HG03342 (cell line): Measurements from ENCODE around the gene GABPB1.
A peak's percentile ranks its signal among the peaks of the same experiment; 100 is the strongest.

Experiments used
- ATAC-seq: cut with Tn5 transposase; IDR thresholded peaks from one replicate; pipeline ENCODE4 v1.9.1; 2021; ENCODE audit warnings: mild to moderate bottlenecking, moderate library complexity; ENCODE audit not compliant: unreplicated experiment

GABPB1 gene

DNA sequence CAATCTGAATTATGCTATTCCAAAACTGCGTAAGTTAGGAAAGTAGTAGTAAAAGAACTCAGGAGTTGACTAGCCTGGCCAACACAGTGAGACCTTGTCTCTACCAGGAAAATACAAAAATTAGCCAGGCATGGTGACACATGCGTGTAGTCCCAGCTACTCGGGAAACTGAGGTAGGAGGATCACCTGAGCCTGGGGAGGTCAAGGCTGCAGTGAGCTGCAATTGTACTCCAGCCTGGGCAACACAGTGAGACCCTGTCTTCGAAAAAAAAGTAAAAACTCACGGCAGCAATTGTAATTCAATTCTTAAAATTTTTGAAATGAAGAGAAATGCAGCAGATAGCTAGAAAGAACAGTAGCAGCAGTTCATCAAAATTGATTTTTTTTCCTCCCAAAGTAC lies 9.7 kb downstream of the GABPB1 start:
- no peak for ATAC-seq

GRCh38 chr15:50344006-50344464 lies 11.0 kb downstream of the GABPB1 start:
- no peak for ATAC-seq

DNA sequence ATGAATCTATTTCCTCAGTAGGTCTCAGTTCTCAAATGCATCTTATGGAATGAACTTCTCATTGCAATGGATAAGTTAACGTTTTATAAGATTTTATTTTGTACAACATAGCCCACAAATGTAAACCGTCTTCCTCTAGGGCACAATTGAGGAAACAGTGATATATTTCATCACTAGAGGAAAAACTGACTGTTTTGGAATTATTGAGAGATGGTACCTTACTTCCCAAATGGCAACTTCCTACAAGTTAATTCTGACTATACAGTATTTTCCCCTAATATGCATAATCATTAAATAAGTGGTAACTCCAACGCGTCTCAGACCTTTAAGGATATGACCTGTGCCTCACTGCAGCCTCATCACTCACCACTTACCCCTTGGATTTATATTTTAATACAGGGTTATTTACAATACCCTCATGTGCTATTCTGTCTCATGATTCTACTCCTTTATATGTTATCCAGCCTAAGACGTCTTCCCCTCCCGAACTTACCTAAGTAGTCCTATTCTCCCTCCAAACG lies 13.3 kb downstream of the GABPB1 start:
- no peak for ATAC-seq

DNA sequence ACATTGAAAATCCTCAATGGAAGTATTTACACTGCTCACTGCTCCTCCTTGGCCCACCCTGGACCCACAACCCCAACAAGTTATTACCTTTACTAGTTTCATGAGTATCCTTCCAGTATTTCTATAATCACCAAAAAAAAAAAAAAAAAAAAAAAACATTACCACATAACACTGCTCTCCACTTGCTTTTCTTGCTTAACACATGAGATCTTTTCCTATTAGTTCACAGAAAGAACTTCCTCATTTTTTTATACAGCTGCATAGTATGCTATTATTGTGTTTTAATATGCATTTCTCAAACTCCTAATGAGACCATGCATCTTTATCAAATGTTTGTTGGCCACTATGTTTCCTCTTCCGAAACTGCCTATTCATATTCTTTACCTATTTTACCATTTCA lies 14.6 kb downstream of the GABPB1 start:
- no peak for ATAC-seq

DNA sequence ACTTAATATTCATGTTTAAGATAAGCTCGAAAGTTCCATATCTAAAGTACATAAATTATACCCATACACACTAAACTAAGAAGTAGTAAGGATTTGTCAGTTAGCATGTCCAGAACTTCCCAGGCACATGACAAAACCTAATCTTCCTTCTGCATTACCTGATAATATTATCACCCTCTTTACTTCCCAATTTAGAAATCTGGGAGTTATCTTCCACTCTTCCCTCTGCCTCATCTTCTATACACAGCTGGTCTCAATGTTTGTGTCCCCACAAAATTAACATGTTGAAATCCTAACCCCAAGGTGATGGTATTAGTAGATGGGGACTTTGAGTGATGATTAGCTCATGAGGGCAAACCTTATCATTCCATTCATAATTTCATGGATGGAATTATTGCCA lies 15.3 kb downstream of the GABPB1 start:
- no peak for ATAC-seq

GRCh38 chr15:50335251-50335650 lies 19.7 kb downstream of the GABPB1 start:
- ATAC-seq = no peak

- no peak for ATAC-seq
Observed at GRCh38 chr15:50333229-50333628, 21.8 kb downstream of the GABPB1 start.

DNA sequence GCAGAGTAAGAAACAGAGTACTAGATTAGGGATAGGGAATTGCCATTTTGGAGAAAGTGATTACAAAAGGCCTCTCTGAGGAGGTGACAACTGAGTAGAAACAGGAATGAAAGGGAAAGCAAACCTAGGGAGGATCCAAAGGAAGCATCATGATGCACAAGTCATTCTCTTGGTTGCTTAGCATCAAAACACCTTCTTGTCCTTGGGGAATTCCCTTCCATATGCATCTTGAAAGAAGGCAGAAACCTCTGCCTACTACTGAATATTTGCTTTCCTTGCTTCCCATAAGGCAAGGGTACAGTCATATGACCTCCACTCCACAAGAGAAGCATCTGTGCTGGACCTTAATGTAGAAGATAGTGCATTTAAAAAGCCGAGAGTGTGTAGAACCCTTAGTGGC lies 24.1 kb downstream of the GABPB1 start:
- peak; percentile 63 for ATAC-seq

DNA sequence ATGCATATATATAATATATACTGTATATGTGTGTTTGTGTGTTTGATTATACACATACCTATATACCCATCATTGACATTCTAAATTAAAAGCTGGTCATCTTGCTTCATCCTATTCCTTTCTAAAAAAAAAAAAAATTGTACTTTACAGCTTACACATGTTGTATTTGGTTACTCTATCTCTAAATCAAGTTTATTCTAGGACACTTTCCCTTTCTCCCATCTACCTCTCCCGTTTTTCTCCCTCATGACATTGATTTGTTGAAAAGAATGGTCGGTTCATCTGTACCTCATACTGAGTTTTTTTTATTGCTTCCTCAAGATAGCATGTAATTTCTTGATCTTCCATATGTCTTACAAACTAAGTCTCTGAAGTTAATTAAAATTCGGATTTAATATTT lies 26.9 kb downstream of the GABPB1 start:
- ATAC-seq = no peak

- ATAC-seq = no peak
Observed at GRCh38 chr15:50321680-50322210, 33.3 kb downstream of the GABPB1 start.

DNA sequence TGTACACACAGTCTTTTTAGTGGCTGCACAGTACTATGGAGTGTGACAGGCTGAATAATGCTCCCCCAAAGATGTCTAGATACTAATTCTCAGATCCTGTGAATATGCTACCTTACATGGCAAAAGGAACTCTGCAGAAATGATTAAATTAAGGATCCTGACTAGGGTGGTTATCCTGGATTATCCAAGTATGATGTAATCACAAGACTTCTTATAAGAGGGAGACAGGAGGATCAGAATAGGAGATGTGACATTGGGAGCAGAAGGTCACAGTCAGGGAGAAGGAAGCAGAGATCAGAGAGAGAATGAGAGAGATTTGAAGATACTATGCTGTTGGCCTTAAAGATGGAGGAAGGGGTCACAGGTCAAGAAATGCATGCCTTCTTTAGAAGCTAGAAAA lies 34.5 kb downstream of the GABPB1 start:
- ATAC-seq = no peak

- no peak for ATAC-seq
Observed at GRCh38 chr15:50318697-50319096, 36.3 kb downstream of the GABPB1 start.

GRCh38 chr15:50315814-50316630 lies 39.0 kb downstream of the GABPB1 start:
- ATAC-seq = no peak

DNA sequence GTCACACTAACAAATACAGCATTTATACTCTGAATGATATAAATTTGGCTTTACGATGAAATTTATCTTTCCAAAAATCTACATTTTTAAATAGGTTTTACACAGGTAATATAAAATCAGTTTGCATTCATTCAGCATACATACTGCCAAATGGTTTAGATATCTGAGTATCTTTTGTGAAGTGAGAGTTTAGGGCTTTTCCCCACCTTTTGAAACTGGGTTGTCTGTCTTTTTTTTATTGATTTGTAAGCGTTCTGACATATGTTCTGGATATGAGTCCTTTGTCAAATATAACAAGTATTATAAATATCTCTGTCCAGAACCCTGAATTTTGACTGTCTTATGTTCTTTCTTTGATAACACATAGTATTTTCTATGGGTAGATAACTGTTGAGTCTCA lies 42.4 kb downstream of the GABPB1 start:
- ATAC-seq = no peak

DNA sequence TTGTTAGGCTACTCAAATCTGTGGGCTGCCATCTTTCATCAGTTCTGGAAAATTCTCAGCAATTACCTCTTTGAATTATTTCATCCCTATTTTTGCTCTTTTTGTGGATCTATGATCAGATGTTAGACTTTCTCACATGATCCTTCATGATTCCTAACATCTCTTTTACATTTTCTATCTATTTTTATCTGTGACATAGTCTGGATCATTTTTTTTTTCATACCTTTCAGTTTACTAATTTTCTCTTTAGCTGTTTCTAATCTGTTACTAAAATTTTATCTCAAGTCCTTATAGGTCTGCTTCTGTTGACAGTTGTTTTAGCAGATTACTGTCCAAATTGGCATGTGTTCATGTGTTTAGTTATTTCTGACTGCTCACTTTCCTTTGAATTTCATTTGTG lies 47.2 kb downstream of the GABPB1 start:
- ATAC-seq = no peak

DNA sequence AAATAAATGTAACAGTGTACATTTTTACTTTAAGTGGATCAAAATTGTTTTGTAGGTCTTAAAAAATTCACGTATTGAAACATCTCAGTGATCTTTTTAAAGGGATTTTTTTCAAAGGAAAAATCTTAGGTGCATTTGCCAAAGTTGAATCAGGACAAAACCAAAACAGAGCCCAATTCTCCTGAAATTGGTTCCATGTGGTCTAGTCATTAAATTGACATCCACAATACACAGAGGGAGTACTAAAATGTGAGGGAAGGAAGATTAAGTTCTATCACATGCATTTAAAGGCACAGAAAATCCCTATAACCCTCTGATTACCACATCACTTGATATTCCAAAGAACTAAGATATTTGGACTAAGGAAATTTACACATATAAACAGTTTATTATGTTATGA lies 50.2 kb downstream of the GABPB1 start:
- ATAC-seq = no peak

GRCh38 chr15:50302581-50302980 lies 52.4 kb downstream of the GABPB1 start:
- no peak for ATAC-seq

GRCh38 chr15:50298340-50298739 lies 56.7 kb downstream of the GABPB1 start:
- ATAC-seq = no peak

- ATAC-seq = no peak
Observed at GRCh38 chr15:50295966-50296365, 59.0 kb downstream of the GABPB1 start.

DNA sequence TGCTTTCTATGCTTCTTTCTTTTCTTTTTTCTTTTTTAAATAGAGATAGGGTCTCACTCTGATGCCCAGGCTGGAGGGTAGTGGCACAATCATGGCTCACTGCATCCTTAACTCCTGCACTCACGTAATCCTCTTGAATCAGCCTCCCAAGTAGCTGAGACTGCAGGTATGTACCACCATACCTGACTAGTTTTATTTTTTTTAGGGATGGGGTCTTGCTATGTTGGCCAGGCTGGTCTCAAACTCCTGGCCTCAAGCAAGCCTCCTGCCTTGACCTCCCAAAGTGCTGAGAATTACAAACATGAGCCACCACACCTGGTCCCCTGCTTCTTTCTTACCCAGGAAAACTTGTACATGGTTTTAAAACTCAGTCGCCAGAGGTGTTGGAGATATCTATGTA lies 65.2 kb downstream of the GABPB1 start:
- ATAC-seq = no peak

DNA sequence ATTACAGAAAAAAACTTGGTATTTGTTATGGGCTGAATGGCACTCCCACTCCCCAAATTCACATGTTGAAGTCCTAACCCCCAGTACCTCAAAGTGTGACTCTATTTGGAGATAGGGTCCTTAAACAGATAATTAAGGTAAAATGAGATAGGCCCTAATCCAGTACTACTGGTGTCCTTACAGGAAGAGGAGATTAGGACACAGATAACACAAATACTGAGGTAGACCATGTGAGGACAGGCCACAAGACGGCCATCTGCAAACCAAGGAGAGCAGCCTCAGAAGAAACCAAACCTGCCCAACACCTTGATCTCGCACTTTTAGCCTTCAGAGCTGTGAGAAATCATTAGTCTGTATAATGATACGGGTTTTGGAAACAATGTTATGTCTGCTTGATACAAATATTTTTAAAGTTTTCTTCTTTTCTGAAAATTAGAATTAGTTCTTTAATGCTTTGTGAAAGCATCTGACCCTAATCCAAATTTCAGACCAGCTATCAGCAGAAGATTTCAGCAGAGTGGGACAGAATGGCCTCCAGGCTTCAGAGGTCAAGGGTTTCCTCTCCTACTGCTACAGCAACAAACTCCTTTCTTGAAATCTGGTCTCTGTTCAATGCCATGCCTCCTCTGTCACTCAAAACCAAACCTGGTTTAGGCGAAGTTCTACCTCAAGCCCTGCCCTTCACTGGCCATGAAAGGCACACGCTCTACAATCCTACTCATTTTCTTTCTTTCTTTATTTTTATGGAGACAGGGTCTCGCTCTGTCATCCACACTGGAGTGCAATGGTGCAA lies 67.5 kb downstream of the GABPB1 start:
- no peak for ATAC-seq

GRCh38 chr15:50281427-50281826 lies 73.6 kb downstream of the GABPB1 start:
- no peak for ATAC-seq
